GM21619 (cell line): ENCODE measurements around the gene ARHGAP9.
"Not testable (repeated sequence)": the region's sequence is repeated elsewhere in the genome, so short reads cannot be mapped to it uniquely, and the experiment has no call there.

Experiments used
- ATAC-seq: cut with Tn5 transposase; IDR thresholded peaks from one replicate; pipeline ENCODE4 v1.9.1; 2021; ENCODE audit not compliant: unreplicated experiment

The ARHGAP9 gene

GRCh38 chr12:57459055-57459749 is 20.5 kb downstream of the ARHGAP9 start:
- peak; percentile 51 for ATAC-seq

DNA sequence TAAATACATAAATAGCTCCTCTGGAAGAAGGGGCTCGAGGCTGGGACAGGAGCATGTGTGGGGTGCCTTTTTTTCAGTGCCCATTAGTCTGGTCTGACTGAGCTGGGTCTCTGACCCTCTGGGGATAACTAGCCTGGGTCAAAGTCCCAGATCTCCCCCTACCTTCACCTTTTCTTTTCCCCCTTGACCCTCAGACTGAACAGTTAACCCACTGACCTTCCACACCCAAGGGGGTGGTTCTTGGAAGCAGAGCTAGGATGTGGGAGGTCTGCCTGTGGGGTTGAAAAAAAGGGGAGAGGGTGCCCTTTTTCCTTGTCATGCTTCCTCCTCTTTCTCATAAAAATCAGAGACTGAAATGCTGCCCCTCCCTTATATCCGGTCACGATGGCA is 21.0 kb downstream of the ARHGAP9 start:
- no peak for ATAC-seq

- ATAC-seq = no peak
Observed at GRCh38 chr12:57456737-57457490, 22.8 kb downstream of the ARHGAP9 start.

GRCh38 chr12:57456145-57456700 is 23.4 kb downstream of the ARHGAP9 start:
- peak; percentile 34 for ATAC-seq

GRCh38 chr12:57455374-57456144 is 24.1 kb downstream of the ARHGAP9 start:
- no peak for ATAC-seq

GRCh38 chr12:57454566-57455373 is 24.9 kb downstream of the ARHGAP9 start, which contains the start of gene INHBE:
INHBE (plus strand) TSS chr12:57455307; CDS start chr12:57455537, 230 bp downstream.
- no peak for ATAC-seq

- no peak for ATAC-seq
Observed at GRCh38 chr12:57454213-57454565, 25.5 kb downstream of the ARHGAP9 start.

DNA sequence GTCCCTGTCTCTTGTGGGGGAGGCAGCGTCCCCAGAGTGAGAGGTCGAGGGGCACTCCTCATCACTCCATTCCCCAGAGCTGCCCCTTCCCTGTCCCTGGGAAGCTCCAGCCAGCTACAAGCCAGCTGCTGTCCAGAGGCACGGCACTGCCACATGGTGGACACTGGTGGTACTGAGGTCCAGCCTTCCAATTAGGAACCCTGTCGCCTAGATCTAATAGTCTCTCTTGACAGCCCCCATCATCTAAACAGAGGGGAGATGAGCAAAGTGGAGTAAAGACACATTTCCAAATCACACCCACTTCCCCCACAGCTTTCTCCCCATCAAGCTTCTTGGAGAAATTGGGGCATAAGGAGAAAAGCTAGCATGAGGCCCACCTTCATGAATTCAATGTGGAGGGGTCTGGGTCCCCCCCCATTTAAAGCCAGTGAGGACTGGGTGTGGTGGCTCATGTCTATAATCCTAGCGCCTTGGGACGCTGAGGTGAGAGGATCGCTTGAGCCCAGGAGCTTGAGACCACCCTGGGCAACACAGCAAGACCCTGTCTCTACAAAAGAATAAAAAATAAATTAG is 26.6 kb downstream of the ARHGAP9 start:
- ATAC-seq = peak; percentile 41

DNA sequence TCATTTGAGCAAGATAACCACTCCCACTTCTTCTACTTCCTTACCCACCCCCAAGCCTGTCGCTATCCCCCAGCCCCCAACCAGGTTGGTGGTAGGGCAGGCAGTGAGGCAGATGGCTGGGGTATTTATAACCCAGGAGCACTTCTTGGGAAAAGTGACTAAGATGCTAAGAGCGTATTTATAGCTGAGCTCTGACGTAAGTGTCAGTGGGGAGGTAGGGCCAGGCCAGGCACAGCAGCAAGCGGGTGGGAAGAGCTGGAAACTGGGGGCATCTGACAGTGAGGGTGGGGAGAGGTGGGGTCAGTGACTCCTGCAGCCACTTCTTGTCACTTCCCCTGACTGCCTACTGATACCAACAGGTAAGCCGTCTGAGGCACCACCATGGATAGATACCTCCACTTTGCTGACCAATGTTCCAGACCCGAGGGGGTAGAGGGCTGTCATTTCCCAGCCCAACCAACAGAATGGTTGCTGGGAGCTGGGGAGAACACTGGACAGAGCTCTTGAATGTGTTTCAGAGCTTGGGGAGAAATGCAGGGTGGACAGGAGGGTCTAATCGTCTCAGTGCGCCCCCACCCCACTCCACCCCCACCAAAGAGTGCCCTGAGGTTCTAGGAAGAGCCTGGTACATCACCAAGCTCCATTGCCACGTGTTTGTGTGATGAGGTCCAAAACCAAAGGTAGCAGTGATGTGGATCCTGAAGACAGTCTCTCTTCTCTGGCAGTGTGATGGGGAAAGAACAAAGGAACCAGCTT is 27.3 kb downstream of the ARHGAP9 start:
- no peak for ATAC-seq

- ATAC-seq = no peak
Observed at GRCh38 chr12:57451233-57451778, 28.4 kb downstream of the ARHGAP9 start.

DNA sequence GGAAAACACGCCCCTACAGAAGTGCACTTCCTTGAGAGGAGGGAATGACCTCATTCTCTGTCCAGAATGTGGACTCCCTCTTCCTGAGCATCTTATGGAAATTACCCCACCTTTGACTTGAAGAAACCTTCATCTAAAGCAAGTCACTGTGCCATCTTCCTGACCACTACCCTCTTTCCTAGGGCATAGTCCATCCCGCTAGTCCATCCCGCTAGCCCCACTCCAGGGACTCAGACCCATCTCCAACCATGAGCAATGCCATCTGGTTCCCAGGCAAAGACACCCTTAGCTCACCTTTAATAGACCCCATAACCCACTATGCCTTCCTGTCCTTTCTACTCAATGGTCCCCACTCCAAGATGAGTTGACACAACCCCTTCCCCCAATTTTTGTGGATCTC is 29.6 kb downstream of the ARHGAP9 start:
- no peak for ATAC-seq

DNA sequence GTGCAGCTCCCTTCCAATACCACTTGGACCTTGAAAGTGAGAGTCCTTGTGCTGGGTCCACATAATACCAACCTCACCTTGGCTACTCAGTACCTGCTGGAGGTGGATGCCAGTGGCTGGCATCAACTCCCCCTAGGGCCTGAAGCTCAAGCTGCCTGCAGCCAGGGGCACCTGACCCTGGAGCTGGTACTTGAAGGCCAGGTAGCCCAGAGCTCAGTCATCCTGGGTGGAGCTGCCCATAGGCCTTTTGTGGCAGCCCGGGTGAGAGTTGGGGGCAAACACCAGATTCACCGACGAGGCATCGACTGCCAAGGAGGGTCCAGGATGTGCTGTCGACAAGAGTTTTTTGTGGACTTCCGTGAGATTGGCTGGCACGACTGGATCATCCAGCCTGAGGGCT is 30.3 kb downstream of the ARHGAP9 start:
- no peak for ATAC-seq

- ATAC-seq = no peak
Observed at GRCh38 chr12:57448669-57449068, 31.0 kb downstream of the ARHGAP9 start.

- no peak for ATAC-seq
Observed at GRCh38 chr12:57446292-57446960, 33.2 kb downstream of the ARHGAP9 start.

DNA sequence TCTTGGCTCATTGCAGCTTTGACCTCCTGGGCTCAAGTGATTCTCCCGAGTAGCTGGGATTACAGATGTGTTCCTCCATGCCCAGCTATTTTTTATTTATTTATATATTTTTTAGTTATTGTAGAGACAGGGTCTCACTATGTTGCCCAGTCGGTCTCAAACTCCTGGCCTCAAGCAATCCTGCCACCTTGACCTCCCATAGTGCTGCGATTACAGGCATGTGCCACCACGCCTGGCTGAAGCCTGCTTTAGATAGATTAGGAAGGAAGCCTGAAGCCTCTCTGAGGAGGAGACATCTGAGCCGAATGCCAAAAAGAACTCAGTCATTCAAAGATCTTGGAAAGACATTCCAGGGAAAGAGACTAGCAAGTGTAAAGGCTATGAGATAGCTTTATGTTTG is 34.9 kb downstream of the ARHGAP9 start:
- no peak for ATAC-seq

DNA sequence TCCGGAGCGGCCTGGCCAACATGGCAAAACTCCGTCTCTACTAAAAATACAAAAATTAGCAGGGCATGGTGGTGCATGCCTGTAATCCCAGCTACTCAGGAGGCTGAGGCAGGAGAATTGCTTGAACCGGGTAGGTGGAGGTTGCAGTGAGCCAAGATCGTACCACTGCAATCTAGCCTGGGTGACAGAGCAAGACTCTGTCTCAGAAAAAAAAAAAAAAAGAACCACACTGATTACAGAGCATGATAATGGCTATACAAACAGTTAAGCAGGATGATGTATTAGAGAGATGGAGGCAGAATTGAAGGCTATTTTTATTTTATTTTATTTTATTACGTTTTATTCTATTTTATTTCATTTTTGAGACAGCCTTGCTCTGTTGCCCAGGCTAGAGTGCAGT is 35.3 kb downstream of the ARHGAP9 start:
- not testable (repeated sequence) for ATAC-seq

DNA sequence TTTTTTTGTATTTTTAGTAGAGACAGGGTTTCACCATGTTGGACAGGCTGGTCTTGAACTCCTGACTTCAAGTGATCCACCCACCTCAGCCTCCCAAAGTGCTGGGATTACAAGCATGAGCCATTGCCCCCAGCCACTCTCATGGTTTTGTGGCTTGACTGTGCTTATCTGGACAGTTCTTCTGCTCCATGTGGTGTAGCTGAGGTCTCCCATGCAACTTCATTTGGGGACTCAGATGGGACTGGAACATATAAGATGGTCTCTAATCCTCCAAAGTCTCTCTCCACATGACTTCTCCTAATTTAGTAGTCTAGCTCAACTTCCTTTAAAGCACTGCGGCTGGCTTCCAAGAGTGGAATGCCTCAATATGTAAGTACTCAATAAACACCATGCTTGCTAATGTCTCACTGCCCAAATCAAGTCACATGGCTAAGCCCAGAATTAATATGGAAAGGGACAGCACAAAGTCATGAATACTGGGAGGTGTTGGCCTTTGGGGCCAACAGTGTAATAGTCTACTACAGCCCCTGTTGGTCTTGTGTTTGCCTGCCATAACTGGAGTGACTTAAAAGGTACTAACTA is 37.7 kb downstream of the ARHGAP9 start:
- ATAC-seq = no peak

GRCh38 chr12:57441393-57441792 is 38.3 kb downstream of the ARHGAP9 start:
- ATAC-seq = not testable (repeated sequence)
